GM21381 (cell line): ENCODE data around the gene ARF1.
A peak's percentile ranks its signal among the peaks of the same experiment; 100 is the strongest.

Experiments
- ATAC-seq: cut with Tn5 transposase; IDR thresholded peaks from one replicate; pipeline ENCODE4 v1.9.1; 2021; ENCODE audit warnings: mild to moderate bottlenecking, moderate library complexity; ENCODE audit not compliant: unreplicated experiment

The ARF1 gene

GRCh38 chr1:228048659-228049298, 33.7 kb upstream of the ARF1 start:
- ATAC-seq = no peak

GRCh38 chr1:228050571-228051231, 31.8 kb upstream of the ARF1 start:
- ATAC-seq = no peak

GRCh38 chr1:228058172-228058948, 24.1 kb upstream of the ARF1 start:
- no peak for ATAC-seq

GRCh38 chr1:228058949-228059633, 23.4 kb upstream of the ARF1 start:
- ATAC-seq = peak; percentile 32

GRCh38 chr1:228059634-228060457, 22.7 kb upstream of the ARF1 start:
- peak; percentile 45 for ATAC-seq

- no peak for ATAC-seq
Measured at GRCh38 chr1:228060458-228061190, 21.9 kb upstream of the ARF1 start.

GRCh38 chr1:228061411-228062084, 21.0 kb upstream of the ARF1 start:
- no peak for ATAC-seq

- ATAC-seq = no peak
Measured at GRCh38 chr1:228062085-228062791, 20.3 kb upstream of the ARF1 start.

GRCh38 chr1:228062812-228063211, 19.7 kb upstream of the ARF1 start:
- ATAC-seq = no peak

GRCh38 chr1:228063251-228064191, 19.0 kb upstream of the ARF1 start:
- no peak for ATAC-seq

- no peak for ATAC-seq
Measured at GRCh38 chr1:228064296-228064695, 18.2 kb upstream of the ARF1 start.

GRCh38 chr1:228064741-228065542, 17.6 kb upstream of the ARF1 start:
- ATAC-seq = no peak

GRCh38 chr1:228065543-228066347, 16.8 kb upstream of the ARF1 start:
- no peak for ATAC-seq

- ATAC-seq = no peak
Measured at GRCh38 chr1:228066416-228066815, 16.1 kb upstream of the ARF1 start.

GRCh38 chr1:228066891-228067654, 15.4 kb upstream of the ARF1 start:
- ATAC-seq = no peak
